K562 (cell line): ENCODE data around the gene ILF2. TPM values are rescaled to one million over a fixed set of nuclear protein-coding genes. Genes with fewer than 3 reads are reported as not detected.

ENCODE experiments used
- AFF4 ChIP-seq: sonication (generic); formaldehyde crosslinking; IDR thresholded peaks from 2 replicates; pipeline ENCODE4 v1.8.0; 2023; ENCODE audit warnings: mild to moderate bottlenecking, missing genetic modification reagents
- DEAF1 ChIP-seq: fragments of 450-650 bp; formaldehyde crosslinking; IDR thresholded peaks from 2 replicates; pipeline ENCODE4 v1.4.0; 2020; ENCODE audit warnings: mild to moderate bottlenecking, moderate library complexity
- FOXA3 ChIP-seq, 2 experiments: fragments of 450-650 bp in 1 of 2; sonication (generic) in 1 of 2; formaldehyde crosslinking; IDR thresholded peaks in 1 of 2; conservative IDR thresholded peaks in 1 of 2; 2 replicates each; pipeline versions ENCODE4 v1.4.0 to v1.8.0; 2020 to 2022; ENCODE audit warnings: mild to moderate bottlenecking in 2 of 2, missing genetic modification reagents in 1 of 2
- HOXB6 ChIP-seq: fragments of 250-450 bp; sonication (Bioruptor Pico); IDR thresholded peaks from 2 replicates; pipeline ENCODE4 v1.5.1; 2022; ENCODE audit warnings: mild to moderate bottlenecking, borderline replicate concordance
- PREB ChIP-seq: sonication (generic); formaldehyde crosslinking; IDR thresholded peaks from 2 replicates; pipeline ENCODE4 v1.8.1; 2023; ENCODE audit warnings: mild to moderate bottlenecking, missing genetic modification reagents
- SMAD1 ChIP-seq: fragments of 150-350 bp; IDR thresholded peaks from 2 replicates; pipeline ENCODE4 v1.6.1; 2014; ENCODE audit warnings: low read length, low read depth; ENCODE audit not compliant: partially characterized antibody
- SMAD3 ChIP-seq: fragments of 450-650 bp; formaldehyde crosslinking; conservative IDR thresholded peaks from 2 replicates; pipeline ENCODE4 v1.4.0; 2020; ENCODE audit warnings: mild to moderate bottlenecking
- U2AF1 ChIP-seq: fragments of 200-400 bp; formaldehyde crosslinking; optimal IDR thresholded peaks from 2 replicates; pipeline ENCODE3; 2017; ENCODE audit warnings: mild to moderate bottlenecking, low read depth, low read length, moderate library complexity
- ZNF224 ChIP-seq: sonication (generic); formaldehyde crosslinking; IDR thresholded peaks from 2 replicates; pipeline ENCODE4 v1.8.0; 2022; ENCODE audit warnings: mild to moderate bottlenecking, missing genetic modification reagents
- ZNF274 ChIP-seq: IDR thresholded peaks from 2 replicates; pipeline ENCODE4 v1.6.1; 2011; ENCODE audit warnings: low read depth, mild to moderate bottlenecking, low read length, moderate library complexity, borderline replicate concordance
- ZNF277 ChIP-seq: fragments of 250-450 bp; sonication (Bioruptor Pico); IDR thresholded peaks from 2 replicates; pipeline ENCODE4 v1.8.0; 2022; ENCODE audit warnings: inconsistent platforms, mild to moderate bottlenecking, moderate library complexity, borderline replicate concordance
- ZNF507 ChIP-seq: conservative IDR thresholded peaks from 2 replicates; pipeline ENCODE4 v1.6.1; 2017; ENCODE audit warnings: missing genetic modification characterization, missing compliant biosample characterization
- ZNF609 ChIP-seq: sonication (generic); formaldehyde crosslinking; IDR thresholded peaks from 2 replicates; pipeline ENCODE4 v1.8.1; 2023; ENCODE audit warnings: missing genetic modification reagents, mild to moderate bottlenecking, borderline replicate concordance
- polyA plus RNA-seq, 8 experiments: library from polyadenylated mRNA; depleted of rRNA in 4 of 8; stranded (reverse) in 5 of 8; unstranded in 3 of 8; fragments of >200 nt; fragmentation: Nextera tagmentation in 2 of 8; fragmentation: Illumina TruSeq in 1 of 8; extraction: Ambion mirVana in 2 of 8; extraction: Trizol in 1 of 8; gene quantifications; 2 replicates each; pipeline versions ENCODE4 v1.2.1 to v1.2.3, GENCODE V29; 2011 to 2014; ENCODE audit warnings: inconsistent platforms in 1 of 8, missing spikeins in 1 of 8
- total RNA-seq, 7 experiments: library from RNA; depleted of rRNA in 6 of 7; stranded (reverse); fragments of >200 nt in 6 of 7; fragmentation: Illumina TruSeq in 2 of 7; extraction: Trizol in 2 of 7; gene quantifications; 2 replicates each; pipeline versions ENCODE4 v1.2.1 to v1.2.3, GENCODE V29; 2011 to 2021; ENCODE audit warnings: low replicate concordance in 1 of 7

ILF2 gene
- total and polyA plus RNA-seq, 9 of the 15 experiments (the other 6 are each of a cell fraction or from before 2014, with no cell fraction given), result 282 to 726 (median 474) TPM

- TF ChIP-seq AFF4 (CRISPR knock-in tag) (peak; percentile 88), ZNF224 (CRISPR knock-in tag) (no peak), ZNF277 (CRISPR knock-in tag) (no peak), ZNF274 (peak; percentile 67), ZNF609 (CRISPR knock-in tag) (no peak), SMAD3 (CRISPR knock-in tag) (no peak), DEAF1 (no peak), HOXB6 (no peak), SMAD1 (peak; percentile 75), PREB (CRISPR knock-in tag) (0 out of 2 replicates have a peak, but pooled peaks have one; percentile 69), ZNF507 (tag) (no peak), FOXA3 (CRISPR knock-in tag; conservative IDR thresholded peaks at IDR 0.05 in 1 of 2, IDR thresholded peaks at IDR 0.05 in 1 of 2) (no peak), U2AF1 (no peak)
Measured at GRCh38 chr1:153670859-153671627, at the start of gene ILF2 (continued).
